Airway epithelial cell (primary cell): Measurements from ENCODE around the gene VEZF1. TPM values are rescaled to one million over a fixed set of nuclear protein-coding genes. Genes with fewer than 3 reads are reported as not detected.

ENCODE experiments used
- total RNA-seq: library from RNA; depleted of rRNA; stranded (reverse); fragments of >200 nt; gene quantifications from 2 replicates; pipeline ENCODE4 v1.2.3, GENCODE V29; 2015

The VEZF1 gene
- total RNA-seq: 12.9 and 32.0 TPM in 2 replicates

GRCh38 chr17:57987581-57988300, at the start of gene VEZF1:
Gene VEZF1, minus strand, starts transcription at chr17:57988254. Its CDS starts 143 bp downstream, at chr17:57988111.

GRCh38 chr17:58006924-58007780, 19.1 kb upstream of the VEZF1 start, which contains the start of gene SRSF1:
Gene SRSF1, minus strand, starts transcription at chr17:58007246. Its CDS starts 109 bp downstream, at chr17:58007137.

DNA sequence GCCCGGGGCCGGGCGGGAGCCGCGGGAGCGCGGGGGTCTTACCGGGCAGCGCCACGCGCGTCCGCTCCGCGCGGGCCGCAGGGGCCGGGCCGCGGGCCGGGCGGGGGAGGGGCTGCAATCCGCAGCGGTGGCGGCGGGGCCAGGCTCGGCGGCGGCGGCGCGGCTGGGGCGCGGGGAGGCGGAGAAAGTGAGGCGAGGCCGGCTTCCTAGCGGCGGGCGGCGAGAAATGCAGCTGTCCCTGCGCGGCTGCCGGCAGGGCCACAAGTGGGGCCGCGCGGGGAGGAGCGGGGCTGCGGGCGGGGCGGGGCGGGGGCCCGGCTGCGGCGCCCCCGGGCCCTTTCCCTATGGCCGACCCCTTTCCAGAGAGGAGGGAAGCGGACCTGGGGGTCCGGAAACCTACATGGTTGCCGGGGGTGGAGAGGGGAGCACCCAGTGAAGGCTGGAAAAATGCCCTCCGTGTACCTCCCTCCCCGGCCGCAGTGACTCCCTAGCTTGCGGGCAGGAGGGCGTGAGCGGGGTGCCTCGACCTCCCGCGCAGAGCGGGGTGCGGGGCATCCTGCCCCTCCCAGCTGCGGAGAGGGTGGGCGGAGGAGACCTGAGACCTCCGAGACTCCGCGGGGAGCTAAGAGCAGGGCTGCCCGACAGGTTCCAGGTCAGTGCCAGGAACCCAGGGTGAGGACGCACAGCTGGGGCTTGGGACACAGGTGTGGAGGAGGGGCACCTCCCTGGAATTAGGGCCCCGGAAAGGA, 32.7 kb downstream of the VEZF1 start, which contains the start of gene CUEDC1:
Gene CUEDC1, minus strand, starts transcription at position 230 of the 749 bp plus-strand sequence. CDS start 69,848 bp downstream, outside the sequence.

Other genes with a start within 250 kb of the VEZF1 start
- gene CCDC182, start 243.0 kb downstream of the VEZF1 start, total RNA-seq: not detected in 2 replicates
- gene MRPS23, start 138.2 kb downstream of the VEZF1 start, total RNA-seq: 23.2 and 24.5 TPM in 2 replicates
- gene CUEDC1, start 32.8 kb downstream of the VEZF1 start, total RNA-seq: 13.2 and 15.1 TPM in 2 replicates
- gene SRSF1, start 19.0 kb upstream of the VEZF1 start, total RNA-seq: 168 and 169 TPM in 2 replicates
- 11.3 and 18.9 TPM in 2 replicates for gene DYNLL2, start 95.2 kb upstream of the VEZF1 start, total RNA-seq
- not detected in 2 replicates for gene OR4D1, start 160.1 kb upstream of the VEZF1 start, total RNA-seq
- not detected in 2 replicates for gene OR4D2, start 178.7 kb upstream of the VEZF1 start, total RNA-seq
- gene EPX, start 204.5 kb upstream of the VEZF1 start, total RNA-seq: not detected in 2 replicates
- 11.8 TPM in 2 replicates for gene MKS1, start 231.0 kb upstream of the VEZF1 start, total RNA-seq